Kidney epithelial cell (primary cell): ENCODE results near the gene TRIP4. TPM values are rescaled to one million over a fixed set of nuclear protein-coding genes. Genes with fewer than 3 reads are reported as not detected.
"Not testable (repeated sequence)": the region's sequence is repeated elsewhere in the genome, so short reads cannot be mapped to it uniquely, and the experiment has no call there.

Source experiments
- DNase-seq: peaks from one replicate; pipeline ENCODE4 v3.0.0-alpha.2; 2010; ENCODE audit warnings: low read depth
- H3K27me3 ChIP-seq: 2 replicates; pipeline ENCODE4 v1.6.0; 2011; ENCODE audit warnings: low read length; ENCODE audit not compliant: control insufficient read depth, insufficient read depth
- H3K36me3 ChIP-seq: 2 replicates; pipeline ENCODE4 v1.5.1; 2011; ENCODE audit warnings: low read length; ENCODE audit not compliant: control insufficient read depth, insufficient read depth
- H3K4me3 ChIP-seq: 2 replicates; pipeline ENCODE4 v1.5.1; 2011; ENCODE audit warnings: low read depth, mild to moderate bottlenecking, control low read depth, low read length
- CTCF ChIP-seq: IDR thresholded peaks from 2 replicates; pipeline ENCODE4 v1.5.1; 2011; ENCODE audit warnings: mild to moderate bottlenecking, moderate library complexity, low read length, control low read depth, inconsistent platforms; ENCODE audit not compliant: insufficient read depth, poor library complexity, severe bottlenecking
- total RNA-seq: library from RNA; depleted of rRNA; stranded (reverse); fragments of >200 nt; gene quantifications from 2 replicates; pipeline ENCODE4 v1.2.3, GENCODE V29; 2015

Gene TRIP4
- total RNA-seq, 1 donor from 2014 or later = 12.3 TPM

GRCh38 chr15:64485796-64486195 lies 98.2 kb downstream of the TRIP4 start:
- no peak for DNase-seq
- Histone ChIP-seq H3K4me3 (no peak overlapping the region), H3K36me3 (no peaks in the 10 kb centered on the region), H3K27me3 (no peaks in the 10 kb centered on the region)
- TF ChIP-seq CTCF = no peak

- Histone ChIP-seq H3K36me3 (no peaks in the 10 kb centered on the region), H3K27me3 (no peaks in the 10 kb centered on the region), H3K4me3 (no peak overlapping the region)
- DNase-seq = no peak
- no peak for TF ChIP-seq CTCF
These were observed 103.1 kb downstream of the TRIP4 start for GRCh38 chr15:64490598-64491259.

DNA sequence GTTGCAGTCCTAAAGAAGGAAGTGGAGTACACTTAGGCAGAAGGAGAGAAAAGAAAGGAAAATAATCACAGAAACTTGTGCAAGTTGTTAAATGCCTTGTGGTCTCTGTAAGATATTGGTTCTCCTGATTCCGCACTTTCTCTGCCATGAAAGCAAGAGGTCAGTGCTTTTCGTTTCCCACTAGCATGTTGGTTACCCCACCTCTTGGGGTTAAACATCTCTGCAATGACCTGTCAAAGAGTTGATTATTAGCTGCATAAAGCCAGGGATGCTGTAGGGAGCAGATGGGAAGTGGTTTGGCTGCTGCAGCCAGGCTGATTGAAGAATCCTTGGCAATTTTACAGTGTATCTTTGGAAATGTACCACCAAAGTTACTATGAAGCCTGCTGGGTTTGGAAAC lies 106.0 kb downstream of the TRIP4 start:
- H3K36me3 ChIP-seq = no peaks in the 10 kb centered on the region
- no peak for TF ChIP-seq CTCF
- no peaks in the 10 kb centered on the region for H3K27me3 ChIP-seq
- DNase-seq = no peak
- H3K4me3 ChIP-seq = no peak overlapping the region

GRCh38 chr15:64495968-64496367 lies 108.3 kb downstream of the TRIP4 start:
- H3K36me3 ChIP-seq, DNase-seq, H3K4me3 ChIP-seq, H3K27me3 ChIP-seq: not testable (repeated sequence)

DNA sequence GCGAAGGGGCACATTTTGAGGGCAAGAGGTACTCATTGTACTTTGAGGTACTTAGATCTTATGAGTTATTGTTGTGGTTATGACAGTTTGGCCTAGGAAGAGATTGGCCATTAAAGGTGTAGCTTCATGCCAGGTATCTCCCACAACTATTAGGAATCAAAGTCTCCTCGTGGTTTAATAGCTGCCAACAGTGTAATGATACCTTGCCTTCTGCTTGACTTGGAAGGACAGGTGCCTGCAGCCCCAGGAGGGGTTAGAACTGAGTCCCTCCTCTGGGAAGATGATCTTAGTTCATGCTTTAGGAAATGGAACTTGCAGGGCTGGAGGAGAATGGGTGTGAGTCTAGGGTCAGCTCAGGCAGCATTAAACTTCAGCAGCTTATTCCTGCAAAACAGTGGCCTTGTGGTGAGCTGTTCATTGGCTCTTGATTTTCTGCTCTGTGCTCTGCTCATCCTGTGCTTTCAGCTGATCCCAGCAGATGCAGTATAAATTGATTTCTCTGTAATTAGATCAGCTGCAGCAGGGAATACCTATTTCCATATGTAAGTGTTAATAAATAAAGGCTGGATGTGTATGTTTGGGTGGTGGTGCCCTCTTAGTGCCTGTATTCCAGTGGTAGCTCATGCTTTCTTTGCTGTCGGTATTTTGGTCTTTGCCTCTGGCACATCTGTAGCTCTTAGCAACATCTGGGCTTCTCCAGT lies 113.2 kb downstream of the TRIP4 start:
- TF ChIP-seq CTCF = no peak
- H3K4me3 ChIP-seq = no peak overlapping the region
- H3K27me3 ChIP-seq = no peaks in the 10 kb centered on the region
- no peak for DNase-seq
- no peaks in the 10 kb centered on the region for H3K36me3 ChIP-seq

- no peaks in the 10 kb centered on the region for H3K27me3 ChIP-seq
- TF ChIP-seq CTCF = no peak
- no peak for DNase-seq
- no peak overlapping the region for H3K4me3 ChIP-seq
- H3K36me3 ChIP-seq = no peaks in the 10 kb centered on the region
These were observed 113.7 kb downstream of the TRIP4 start for GRCh38 chr15:64501396-64501715.
